HEK293 (cell line): ENCODE results near the gene TADA3.

ENCODE experiments used
- CTCF ChIA-PET: fragments of 350-600 bp; formaldehyde crosslinking; extraction: SDS; loops from one replicate; lab custom pipeline; 2021; ENCODE audit warnings: antibody characterized with exemption; lab: Yijun Ruan, JAX
- POLR2A ChIA-PET: fragments of 300-600 bp; formaldehyde crosslinking; extraction: SDS; loops from one replicate; lab custom pipeline; 2020; ENCODE audit warnings: antibody characterized with exemption, inconsistent platforms; lab: Yijun Ruan, JAX
- H3K27ac ChIP-seq: fragments of 200-500 bp; sonication (Bioruptor generic); 2 replicates; pipeline ENCODE4 v1.5.1; 2014; ENCODE audit warnings: low read depth, low read length, control low read depth, inconsistent platforms; ENCODE audit errors: extremely low read depth
- H3K36me3 ChIP-seq, 2 experiments: fragments of 200-500 bp in 1 of 2; sonication (Bioruptor generic) in 1 of 2; 1 replicate in 1 of 2; 2 replicates in 1 of 2; pipeline ENCODE4 v1.5.1; 2014 to 2017; ENCODE audit warnings: inconsistent platforms in 2 of 2, low read length in 2 of 2; ENCODE audit not compliant: control insufficient read depth in 2 of 2, insufficient read depth in 1 of 2
- H3K4me1 ChIP-seq: fragments of 200-500 bp; sonication (Bioruptor generic); 2 replicates; pipeline ENCODE4 v1.5.1; 2014; ENCODE audit warnings: mild to moderate bottlenecking, low read length, inconsistent platforms; ENCODE audit not compliant: control insufficient read depth, insufficient read depth
- H3K4me3 ChIP-seq: 2 replicates; pipeline ENCODE4 v1.5.1; 2011; ENCODE audit warnings: low read depth, mild to moderate bottlenecking, control low read depth, low read length, moderate library complexity
- H3K9me3 ChIP-seq: fragments of 200-500 bp; sonication (Bioruptor generic); 2 replicates; pipeline ENCODE4 v1.5.1; 2014; ENCODE audit warnings: low read depth, low read length, inconsistent platforms; ENCODE audit not compliant: control insufficient read depth, insufficient read depth
- EGR2 ChIP-seq: fragments of 450-650 bp; formaldehyde crosslinking; IDR thresholded peaks from 2 replicates; pipeline ENCODE4 v1.5.1; 2016; ENCODE audit warnings: low read depth, missing biosample characterization, missing genetic modification characterization
- INSM2 ChIP-seq: fragments of 450-650 bp; formaldehyde crosslinking; IDR thresholded peaks from 2 replicates; pipeline ENCODE4 v1.5.1; 2016; ENCODE audit warnings: missing biosample characterization, missing genetic modification characterization
- KLF8 ChIP-seq: fragments of 450-650 bp; formaldehyde crosslinking; IDR thresholded peaks from 2 replicates; pipeline ENCODE4 v1.5.1; 2016; ENCODE audit warnings: missing biosample characterization, missing genetic modification characterization
- PRDM1 ChIP-seq: fragments of 450-650 bp; formaldehyde crosslinking; IDR thresholded peaks from 2 replicates; pipeline ENCODE4; 2016; ENCODE audit warnings: missing biosample characterization, missing genetic modification characterization
- YY2 ChIP-seq: fragments of 450-650 bp; formaldehyde crosslinking; IDR thresholded peaks from 2 replicates; pipeline ENCODE4 v1.5.1; 2016; ENCODE audit warnings: missing biosample characterization, missing genetic modification characterization
- ZBTB10 ChIP-seq: fragments of 450-650 bp; formaldehyde crosslinking; IDR thresholded peaks from 2 replicates; pipeline ENCODE4 v1.5.1; 2016; ENCODE audit warnings: missing biosample characterization, missing genetic modification characterization
- ZBTB17 ChIP-seq: fragments of 450-650 bp; formaldehyde crosslinking; IDR thresholded peaks from 2 replicates; pipeline ENCODE4 v1.5.1; 2016; ENCODE audit warnings: missing biosample characterization, missing genetic modification characterization
- ZBTB20 ChIP-seq: fragments of 450-650 bp; formaldehyde crosslinking; IDR thresholded peaks from 2 replicates; pipeline ENCODE4 v1.5.1; 2016; ENCODE audit warnings: missing biosample characterization, missing genetic modification characterization
- ZBTB6 ChIP-seq: fragments of 450-650 bp; formaldehyde crosslinking; IDR thresholded peaks from 2 replicates; pipeline ENCODE4 v1.5.1; 2017; ENCODE audit warnings: missing biosample characterization, missing genetic modification characterization
- ZNF133 ChIP-seq: fragments of 450-650 bp; formaldehyde crosslinking; IDR thresholded peaks from 2 replicates; pipeline ENCODE4 v1.5.1; 2016; ENCODE audit warnings: missing biosample characterization, missing genetic modification characterization
- ZNF214 ChIP-seq: fragments of 450-650 bp; formaldehyde crosslinking; IDR thresholded peaks from 2 replicates; pipeline ENCODE4 v1.5.1; 2017; ENCODE audit warnings: missing biosample characterization, mild to moderate bottlenecking, missing genetic modification characterization, borderline replicate concordance
- ZNF324 ChIP-seq: fragments of 450-650 bp; formaldehyde crosslinking; IDR thresholded peaks from 2 replicates; pipeline ENCODE4 v1.5.1; 2016; ENCODE audit warnings: missing biosample characterization, missing genetic modification characterization
- ZNF394 ChIP-seq: fragments of 450-650 bp; formaldehyde crosslinking; IDR thresholded peaks from 2 replicates; pipeline ENCODE4 v1.5.1; 2016; ENCODE audit warnings: missing biosample characterization, missing genetic modification characterization, mild to moderate bottlenecking, moderate library complexity, borderline replicate concordance
- ZNF398 ChIP-seq: fragments of 450-650 bp; formaldehyde crosslinking; IDR thresholded peaks from 2 replicates; pipeline ENCODE4 v1.5.1; 2017; ENCODE audit warnings: missing biosample characterization, missing genetic modification characterization
- ZNF548 ChIP-seq: fragments of 450-650 bp; formaldehyde crosslinking; IDR thresholded peaks from 2 replicates; pipeline ENCODE4 v1.5.1; 2016; ENCODE audit warnings: missing biosample characterization, missing genetic modification characterization
- ZNF549 ChIP-seq: fragments of 450-650 bp; IDR thresholded peaks from 2 replicates; pipeline ENCODE4 v1.5.1; 2018; ENCODE audit warnings: missing biosample characterization, missing genetic modification characterization, mild to moderate bottlenecking, inconsistent platforms, moderate library complexity
- ZNF580 ChIP-seq: fragments of 450-650 bp; formaldehyde crosslinking; IDR thresholded peaks from 2 replicates; pipeline ENCODE4 v1.5.1; 2016; ENCODE audit warnings: missing biosample characterization, missing genetic modification characterization
- ZNF585B ChIP-seq: fragments of 450-650 bp; formaldehyde crosslinking; IDR thresholded peaks from 2 replicates; pipeline ENCODE4 v1.5.1; 2016; ENCODE audit warnings: missing biosample characterization, missing genetic modification characterization
- ZNF621 ChIP-seq: fragments of 450-650 bp; formaldehyde crosslinking; IDR thresholded peaks from 2 replicates; pipeline ENCODE4 v1.5.1; 2017; ENCODE audit warnings: missing biosample characterization, missing genetic modification characterization
- ZNF645 ChIP-seq: fragments of 450-650 bp; formaldehyde crosslinking; IDR thresholded peaks from 2 replicates; pipeline ENCODE4; 2016; ENCODE audit warnings: missing biosample characterization, missing genetic modification characterization
- ZNF76 ChIP-seq: fragments of 450-650 bp; formaldehyde crosslinking; IDR thresholded peaks from 2 replicates; pipeline ENCODE4; 2016; ENCODE audit warnings: low read depth, missing biosample characterization, missing genetic modification characterization, borderline replicate concordance
- ZNF768 ChIP-seq: fragments of 450-650 bp; formaldehyde crosslinking; IDR thresholded peaks from 2 replicates; pipeline ENCODE4 v1.5.1; 2018; ENCODE audit warnings: missing biosample characterization, mild to moderate bottlenecking, missing genetic modification characterization
- ZNF777 ChIP-seq: fragments of 450-650 bp; formaldehyde crosslinking; IDR thresholded peaks from 2 replicates; pipeline ENCODE4 v1.5.1; 2017; ENCODE audit warnings: missing biosample characterization, missing genetic modification characterization, borderline replicate concordance
- ZXDB ChIP-seq: fragments of 450-650 bp; formaldehyde crosslinking; IDR thresholded peaks from 2 replicates; pipeline ENCODE4 v1.5.1; 2016; ENCODE audit warnings: missing biosample characterization, missing genetic modification characterization

TADA3 gene

GRCh38 chr3:9792405-9793160, at the start of gene TADA3, which contains the start of gene ARPC4:
Gene TADA3 (minus strand): TSS chr3:9792473. CDS start chr3:9791466, 1,007 bp downstream.
Gene ARPC4 (plus strand): TSS chr3:9793082. CDS start chr3:9793122, 40 bp downstream.
- H3K4me3 ChIP-seq, result peak within 1 kb of the TSS; percentile 83
- no peaks in the 10 kb centered on the region for H3K4me1 ChIP-seq
- H3K36me3 ChIP-seq, result peaks cover 11 to 56% of the 10 kb centered on the region in 2 experiments; a peak in 2 of 3 replicates
- H3K27ac ChIP-seq, result peak within 1 kb of the TSS; percentile 97
- CTCF ChIA-PET, result interaction anchor here (0.6 to 1.3 kb wide), 3 partner anchors 12 to 154 kb away, joined by 3 to 5 read pairs (median 3); no protein-coding TSS in a partner anchor
- POLR2A ChIA-PET, result interaction anchor here (0.7 to 2.0 kb wide), 18 partner anchors 9 to 471 kb away, joined by 3 to 18 read pairs (median 6); partner anchors contain the start of genes BRPF1, CAMK1, CRELD1 and OGG1
- H3K9me3 ChIP-seq, result no peaks in the 10 kb centered on the region
- peak; percentile 91; the same call in 1 of the 2 replicates for TF ChIP-seq ZXDB (tag by site-specific recombination)
- TF ChIP-seq ZNF621 (tag by site-specific recombination), result no peak
- peak; percentile 72 for TF ChIP-seq ZBTB20 (tag by site-specific recombination)
- peak; percentile 68; the same call in 1 of the 2 replicates for TF ChIP-seq ZNF394 (tag by site-specific recombination)
- no peak for TF ChIP-seq ZNF214 (tag by site-specific recombination)
- TF ChIP-seq ZNF548 (tag by site-specific recombination), result no peak
- TF ChIP-seq ZNF549 (tag by site-specific recombination), result no peak
- TF ChIP-seq ZNF580 (tag by site-specific recombination), result peak; percentile 89
- no peak for TF ChIP-seq ZNF768 (tag by site-specific recombination)
- TF ChIP-seq YY2, result no peak
- no peak for TF ChIP-seq INSM2
- no peak for TF ChIP-seq ZNF777 (tag by site-specific recombination)
- no peak for TF ChIP-seq ZNF133
- peak; percentile 89 for TF ChIP-seq KLF8 (tag by site-specific recombination)
- TF ChIP-seq PRDM1 (tag by site-specific recombination), result no peak
- TF ChIP-seq ZNF645, result no peak
- TF ChIP-seq ZNF76 (tag by site-specific recombination), result peak; percentile 32; the same call in 1 of the 2 replicates
- TF ChIP-seq ZNF324 (tag by site-specific recombination), result peak; percentile 74
- TF ChIP-seq EGR2 (tag by site-specific recombination), result peak; percentile 97
- TF ChIP-seq ZNF585B (tag by site-specific recombination), result no peak
- peak; percentile 64 for TF ChIP-seq ZBTB17 (tag by site-specific recombination)
- TF ChIP-seq ZNF398 (tag by site-specific recombination), result peak; percentile 49; the same call in 1 of the 2 replicates
- TF ChIP-seq ZBTB10 (tag by site-specific recombination), result peak; percentile 88
- no peak for TF ChIP-seq ZBTB6
